RWPE2 (cell line): ENCODE data around the gene WDR62.

Experiments used
- ATAC-seq: fragments of 200-7000 bp; cut with Tn5 transposase; 3 replicates; pipeline ENCODE4 v1.9.1; 2021; ENCODE audit warnings: low read depth
- DNase-seq: peaks from one replicate; pipeline ENCODE4 v3.0.0-alpha.2; 2020; ENCODE audit warnings: low spot score
- H3K27ac ChIP-seq: fragments of 450-650 bp; 2 replicates; pipeline ENCODE4 v1.5.1; 2017; ENCODE audit warnings: mild to moderate bottlenecking; ENCODE audit not compliant: poor library complexity, severe bottlenecking
- H3K27me3 ChIP-seq: fragments of 250-450 bp; sonication (Bioruptor Pico); 2 replicates; pipeline ENCODE4 v1.5.1; 2021; ENCODE audit warnings: mild to moderate bottlenecking, moderate library complexity; ENCODE audit not compliant: insufficient read depth, poor library complexity, severe bottlenecking
- H3K36me3 ChIP-seq: fragments of 250-450 bp; sonication (Bioruptor Pico); 2 replicates; pipeline ENCODE4 v1.5.1; 2020; ENCODE audit warnings: low read depth, mild to moderate bottlenecking, moderate library complexity
- H3K4me1 ChIP-seq: fragments of 250-450 bp; sonication (Bioruptor Pico); 2 replicates; pipeline ENCODE4 v1.5.1; 2021; ENCODE audit warnings: mild to moderate bottlenecking, moderate library complexity; ENCODE audit not compliant: insufficient read depth, poor library complexity, severe bottlenecking
- H3K4me3 ChIP-seq: fragments of 250-450 bp; sonication (Bioruptor Pico); 2 replicates; pipeline ENCODE4 v1.5.1; 2021; ENCODE audit warnings: mild to moderate bottlenecking, moderate library complexity; ENCODE audit not compliant: severe bottlenecking
- H3K9me3 ChIP-seq: fragments of 250-450 bp; sonication (Bioruptor Pico); 2 replicates; pipeline ENCODE4 v1.5.1; 2021; ENCODE audit warnings: mild to moderate bottlenecking, moderate library complexity; ENCODE audit not compliant: severe bottlenecking
- CTCF ChIP-seq: fragments of 450-650 bp; IDR thresholded peaks from one replicate; pipeline ENCODE4 v1.5.1; 2017; ENCODE audit warnings: mild to moderate bottlenecking, moderate library complexity; ENCODE audit not compliant: poor library complexity, severe bottlenecking

Gene WDR62

GRCh38 chr19:36153126-36153525 lies 98.4 kb downstream of the WDR62 start:
- TF ChIP-seq CTCF = no peak
- Histone ChIP-seq H3K4me3 (no peak overlapping the region), H3K27me3 (no peaks in the 10 kb centered on the region), H3K4me1 (peaks cover 13% of the 10 kb centered on the region), H3K9me3 (no peaks in the 10 kb centered on the region), H3K27ac (no peak overlapping the region), H3K36me3 (peaks cover 45% of the 10 kb centered on the region)
- no peak for ATAC-seq
- no peak for DNase-seq
